SK-N-SH (cell line): ENCODE results near the gene PDGFB.

ENCODE experiments used
- EP300 ChIP-seq, 2 experiments: IDR thresholded peaks; 2 replicates each; pipeline versions ENCODE4 v1.4.0 to v1.6.1; 2012; ENCODE audit warnings: borderline replicate concordance in 1 of 2, low read depth in 1 of 2, low read length in 1 of 2
- POLR2AphosphoS5 ChIP-seq: IDR thresholded peaks from 2 replicates; pipeline ENCODE4 v1.6.1; 2012; ENCODE audit warnings: low read depth, low read length
- TF ChIP-seq, protein P1 (sequence below): IDR thresholded peaks from 2 replicates; pipeline ENCODE4 v1.4.0; 2012; ENCODE audit warnings: low read depth
- TF ChIP-seq, protein P2 (sequence below): fragments of 200-600 bp; sonication (generic); IDR thresholded peaks from 2 replicates; pipeline ENCODE4 v1.6.1; 2017; ENCODE audit warnings: antibody characterized with exemption, mild to moderate bottlenecking, moderate library complexity

DNA sequence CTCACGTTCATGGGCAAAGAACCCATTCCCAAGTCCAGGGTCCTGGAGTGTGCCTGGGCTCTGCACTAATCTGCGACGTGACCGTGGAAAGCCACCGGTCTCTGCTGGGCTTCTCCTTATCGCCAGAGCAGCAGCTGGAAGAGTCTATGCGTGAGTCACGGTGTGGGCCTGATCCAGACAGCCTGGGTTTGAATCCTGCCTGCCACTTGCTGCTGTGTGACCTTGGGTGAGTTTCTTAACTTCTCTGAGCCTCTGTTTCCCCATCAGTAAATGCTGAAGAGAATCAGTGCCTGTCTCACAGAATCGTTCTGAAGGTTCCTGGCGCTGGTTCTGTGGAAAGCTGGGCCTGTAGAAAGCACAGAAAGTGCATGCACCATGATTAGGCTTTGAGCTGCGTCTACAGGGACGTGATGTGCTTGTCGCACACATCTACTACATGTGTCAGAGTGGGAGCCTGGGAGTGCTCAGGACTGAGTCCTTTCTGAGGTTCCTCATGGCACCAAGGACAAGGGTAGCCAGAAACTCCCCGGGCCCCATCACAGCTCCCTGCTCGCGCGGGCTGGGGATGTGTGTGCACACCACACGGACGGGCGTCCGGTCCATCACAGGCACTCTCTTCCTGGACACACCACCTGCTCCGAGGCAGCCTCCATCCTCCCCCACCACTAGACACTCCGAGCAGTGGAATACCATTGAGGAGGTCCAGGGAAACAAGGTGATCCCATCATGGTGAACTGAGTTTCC is 20.5 kb upstream of the PDGFB start:
- TF ChIP-seq, protein P1, sequence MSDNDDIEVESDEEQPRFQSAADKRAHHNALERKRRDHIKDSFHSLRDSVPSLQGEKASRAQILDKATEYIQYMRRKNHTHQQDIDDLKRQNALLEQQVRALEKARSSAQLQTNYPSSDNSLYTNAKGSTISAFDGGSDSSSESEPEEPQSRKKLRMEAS: no peak
- TF ChIP-seq, protein P2, sequence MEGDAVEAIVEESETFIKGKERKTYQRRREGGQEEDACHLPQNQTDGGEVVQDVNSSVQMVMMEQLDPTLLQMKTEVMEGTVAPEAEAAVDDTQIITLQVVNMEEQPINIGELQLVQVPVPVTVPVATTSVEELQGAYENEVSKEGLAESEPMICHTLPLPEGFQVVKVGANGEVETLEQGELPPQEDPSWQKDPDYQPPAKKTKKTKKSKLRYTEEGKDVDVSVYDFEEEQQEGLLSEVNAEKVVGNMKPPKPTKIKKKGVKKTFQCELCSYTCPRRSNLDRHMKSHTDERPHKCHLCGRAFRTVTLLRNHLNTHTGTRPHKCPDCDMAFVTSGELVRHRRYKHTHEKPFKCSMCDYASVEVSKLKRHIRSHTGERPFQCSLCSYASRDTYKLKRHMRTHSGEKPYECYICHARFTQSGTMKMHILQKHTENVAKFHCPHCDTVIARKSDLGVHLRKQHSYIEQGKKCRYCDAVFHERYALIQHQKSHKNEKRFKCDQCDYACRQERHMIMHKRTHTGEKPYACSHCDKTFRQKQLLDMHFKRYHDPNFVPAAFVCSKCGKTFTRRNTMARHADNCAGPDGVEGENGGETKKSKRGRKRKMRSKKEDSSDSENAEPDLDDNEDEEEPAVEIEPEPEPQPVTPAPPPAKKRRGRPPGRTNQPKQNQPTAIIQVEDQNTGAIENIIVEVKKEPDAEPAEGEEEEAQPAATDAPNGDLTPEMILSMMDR: no peak
- no peak for TF ChIP-seq POLR2AphosphoS5
- TF ChIP-seq EP300 (IDR thresholded peaks at IDR 0.05; ENCODE audit: borderline replicate concordance in 1 of 2, low read depth in 1 of 2, low read length in 1 of 2): no peak
